NCI-H1694 treated with DMSO at 0.1 percent for 48 hours (cell line): ENCODE results near the gene RNASEH2C.
"Not testable (repeated sequence)": the region's sequence is repeated elsewhere in the genome, so short reads cannot be mapped to it uniquely, and the experiment has no call there.

Experiments used
- DNase-seq: peaks from one replicate; lab custom pipeline; 2025; lab: John Stamatoyannopoulos, UW

RNASEH2C gene

DNA sequence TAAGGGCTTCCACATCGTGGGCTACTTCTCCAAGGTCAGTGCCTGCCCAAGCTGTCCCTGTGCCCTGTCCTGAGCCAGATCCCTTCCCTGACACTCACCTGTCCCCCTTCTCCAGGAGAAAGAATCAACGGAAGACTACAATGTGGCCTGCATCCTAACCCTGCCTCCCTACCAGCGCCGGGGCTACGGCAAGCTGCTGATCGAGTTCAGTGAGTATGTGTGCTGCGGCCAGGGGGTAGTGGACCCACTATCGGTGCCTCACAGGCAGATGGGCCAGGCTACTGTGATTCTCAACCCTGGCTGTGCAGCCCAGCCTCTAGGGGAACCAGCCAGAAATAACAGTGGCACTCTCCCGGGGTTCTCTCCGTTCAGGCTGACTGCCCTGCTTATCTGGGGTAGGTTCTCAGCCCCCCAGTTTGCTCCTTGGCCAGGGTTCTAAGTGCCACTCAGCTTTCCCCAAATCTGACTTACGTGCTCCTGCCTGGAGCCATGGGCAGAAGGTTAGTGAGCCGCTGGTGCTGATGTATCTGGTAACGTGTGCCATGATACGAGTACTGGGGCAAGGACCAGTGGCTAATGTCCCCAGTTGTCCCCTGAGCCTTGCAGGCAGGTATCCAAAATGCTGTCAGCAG, 3.7 kb downstream of the RNASEH2C start:
- DNase-seq: no peak

DNA sequence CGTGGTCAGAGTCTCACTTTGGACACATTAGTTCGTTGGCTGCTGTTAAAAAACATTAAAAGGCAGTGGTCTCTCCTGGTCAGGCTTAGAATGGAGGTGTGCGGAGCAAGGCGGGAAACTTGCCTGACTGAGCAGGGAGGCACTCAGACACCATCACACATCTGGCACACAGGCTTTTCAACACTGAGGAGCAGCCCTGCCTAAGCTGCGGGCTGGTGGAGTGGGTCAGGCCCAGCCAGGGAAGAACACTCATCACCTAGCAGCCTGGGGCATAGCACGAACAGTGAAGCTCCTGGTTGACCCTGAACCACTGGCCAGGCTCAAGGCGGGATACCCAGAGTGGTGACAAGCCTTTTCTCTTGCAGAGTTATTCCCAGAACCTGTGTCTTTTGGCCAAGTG, 4.3 kb downstream of the RNASEH2C start:
- no peak for DNase-seq

DNA sequence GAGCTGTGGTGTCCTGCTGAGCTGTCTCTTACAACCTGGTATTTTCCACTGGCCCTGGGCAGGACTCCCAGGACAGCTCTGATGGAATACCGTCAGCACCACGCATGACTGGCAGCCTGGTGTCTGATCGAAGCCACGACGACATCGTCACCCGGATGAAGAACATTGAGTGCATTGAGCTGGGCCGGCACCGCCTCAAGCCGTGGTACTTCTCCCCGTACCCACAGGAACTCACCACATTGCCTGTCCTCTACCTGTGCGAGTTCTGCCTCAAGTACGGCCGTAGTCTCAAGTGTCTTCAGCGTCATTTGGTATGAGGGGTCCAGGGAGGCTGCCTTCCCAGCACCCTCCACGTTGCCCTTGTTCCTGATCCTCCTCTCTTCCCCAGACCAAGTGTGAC, 6.2 kb downstream of the RNASEH2C start:
- DNase-seq: no peak

DNA sequence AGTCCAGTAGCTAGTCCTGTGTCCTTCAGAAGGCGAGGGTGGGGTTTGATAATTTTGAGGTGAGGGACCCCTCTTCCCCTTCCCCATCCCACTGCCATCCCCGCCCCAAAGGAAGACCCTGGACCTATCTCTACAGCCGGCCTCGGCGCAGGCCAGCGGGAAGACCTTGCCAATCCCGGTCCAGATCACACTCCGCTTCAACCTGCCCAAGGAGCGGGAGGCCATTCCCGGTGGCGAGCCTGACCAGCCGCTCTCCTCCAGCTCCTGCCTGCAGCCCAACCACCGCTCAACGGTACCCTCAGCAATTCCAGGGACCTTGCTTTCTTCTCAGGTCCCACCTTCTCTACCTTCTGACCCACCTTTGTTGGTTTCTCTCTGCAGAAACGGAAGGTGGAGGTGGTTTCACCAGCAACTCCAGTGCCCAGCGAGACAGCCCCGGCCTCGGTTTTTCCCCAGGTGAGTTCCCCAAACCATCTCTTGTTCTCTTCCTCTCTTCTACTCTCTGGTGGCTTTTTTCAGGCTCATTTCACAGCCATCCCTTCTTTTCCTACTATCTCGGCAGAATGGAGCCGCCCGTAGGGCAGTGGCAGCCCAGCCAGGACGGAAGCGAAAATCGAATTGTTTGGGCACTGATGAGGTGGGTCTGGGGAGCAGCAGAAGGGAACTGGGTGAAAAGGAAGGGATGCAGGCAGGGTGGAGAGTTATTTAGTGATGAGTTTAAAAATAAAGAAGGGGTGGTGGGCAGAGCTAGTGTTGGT, 7.2 kb downstream of the RNASEH2C start:
- no peak for DNase-seq

DNA sequence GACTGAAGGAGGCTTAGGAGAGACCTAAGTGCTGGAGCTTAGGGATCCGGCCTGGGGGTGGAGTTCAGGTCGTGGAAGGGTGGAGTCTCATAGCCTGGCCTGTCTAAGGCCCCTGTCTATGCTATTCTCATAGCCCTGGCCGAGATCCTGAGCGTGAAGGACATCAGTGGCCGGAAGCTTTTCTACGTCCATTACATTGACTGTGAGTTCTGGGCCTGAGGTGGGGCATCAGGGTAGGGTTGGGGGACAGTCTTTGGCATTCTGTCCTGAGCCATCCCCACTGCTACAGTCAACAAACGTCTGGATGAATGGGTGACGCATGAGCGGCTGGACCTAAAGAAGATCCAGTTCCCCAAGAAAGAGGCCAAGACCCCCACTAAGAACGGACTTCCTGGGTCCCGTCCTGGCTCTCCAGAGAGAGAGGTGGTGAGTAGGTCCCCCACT, 7.9 kb downstream of the RNASEH2C start:
- no peak for DNase-seq

DNA sequence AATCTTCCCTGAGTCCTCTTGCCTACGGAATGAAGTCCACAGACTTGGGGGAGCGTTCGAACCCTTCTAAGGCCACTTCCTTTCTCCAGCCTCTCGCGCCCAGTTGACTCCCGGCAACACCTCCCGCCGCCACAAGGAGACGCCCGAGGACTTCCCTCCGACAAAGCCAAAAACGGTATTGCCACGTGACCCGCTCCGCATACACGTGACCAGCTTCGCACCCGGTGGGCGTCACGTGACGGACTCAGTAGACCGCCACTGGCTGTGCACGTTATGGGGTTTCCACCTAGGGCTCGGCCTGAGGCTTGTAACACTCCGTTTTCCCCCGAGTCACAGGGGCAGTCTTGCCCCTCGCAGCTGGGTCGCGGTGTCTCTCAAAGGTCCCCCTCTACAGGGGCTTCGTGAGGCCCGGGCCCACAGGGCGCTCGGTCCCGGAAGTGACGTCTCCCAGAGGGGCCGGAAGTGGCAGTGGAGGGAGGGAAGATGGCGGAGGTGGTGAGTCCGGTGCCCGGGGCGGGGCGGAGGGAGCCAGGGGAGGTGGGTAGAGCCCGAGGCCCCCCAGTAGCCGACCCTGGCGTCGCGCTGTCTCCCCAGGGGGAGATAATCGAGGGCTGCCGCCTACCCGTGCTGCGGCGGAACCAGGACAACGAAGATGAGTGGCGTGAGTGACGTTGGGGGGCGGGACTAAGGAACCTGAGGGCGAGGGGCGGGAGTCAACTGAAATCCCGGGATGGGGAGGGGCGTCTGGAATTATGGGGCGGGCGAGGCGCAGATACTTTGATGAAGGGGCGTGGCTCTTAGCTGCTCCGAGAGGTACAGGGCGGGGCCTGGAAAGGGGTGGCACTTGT, 8.6 kb downstream of the RNASEH2C start, which contains the start of gene KAT5:
Gene KAT5 (plus strand): TSS at position 468 of the 848 bp plus-strand sequence. CDS start 16 bp downstream, at position 484.
- peak; percentile 91 for DNase-seq

DNA sequence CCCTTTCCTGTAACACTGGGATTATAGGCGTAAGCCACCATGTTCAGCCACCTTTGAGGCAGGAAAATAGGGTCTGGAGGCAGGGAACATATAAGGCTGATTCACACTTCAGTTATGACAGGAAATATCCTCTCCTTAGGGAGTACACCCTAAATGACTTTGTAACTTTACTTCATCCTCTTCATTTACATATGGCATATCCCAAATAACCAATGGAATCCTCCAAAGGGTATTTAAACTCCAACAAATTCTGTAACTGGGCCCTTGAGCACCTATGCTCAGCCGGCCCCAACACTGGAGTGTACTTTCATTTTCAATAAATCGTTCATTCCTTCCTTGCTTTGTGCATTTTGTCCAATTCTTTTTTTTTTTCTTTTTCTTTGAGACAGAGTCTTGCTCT, 10.2 kb downstream of the RNASEH2C start:
- DNase-seq: no peak

DNA sequence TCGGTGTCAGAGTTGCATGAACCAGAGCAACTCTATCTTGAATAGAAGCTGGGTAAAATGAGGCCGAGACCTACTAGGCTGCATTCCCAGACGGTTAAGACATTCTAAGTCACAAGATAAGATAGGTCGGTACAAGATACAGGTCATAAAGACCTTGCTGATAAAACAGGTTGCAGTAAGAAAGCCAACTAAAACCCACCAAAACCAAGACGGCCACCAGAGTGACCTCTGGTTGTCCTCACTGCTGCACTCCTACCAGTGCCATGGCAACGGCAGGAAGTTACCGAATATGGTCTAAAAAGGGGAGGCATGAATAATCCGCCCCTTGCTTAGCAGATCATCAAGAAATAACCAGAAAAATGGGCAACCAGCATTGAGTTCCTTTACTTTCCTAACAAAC, 10.9 kb downstream of the RNASEH2C start:
- DNase-seq: no peak

DNA sequence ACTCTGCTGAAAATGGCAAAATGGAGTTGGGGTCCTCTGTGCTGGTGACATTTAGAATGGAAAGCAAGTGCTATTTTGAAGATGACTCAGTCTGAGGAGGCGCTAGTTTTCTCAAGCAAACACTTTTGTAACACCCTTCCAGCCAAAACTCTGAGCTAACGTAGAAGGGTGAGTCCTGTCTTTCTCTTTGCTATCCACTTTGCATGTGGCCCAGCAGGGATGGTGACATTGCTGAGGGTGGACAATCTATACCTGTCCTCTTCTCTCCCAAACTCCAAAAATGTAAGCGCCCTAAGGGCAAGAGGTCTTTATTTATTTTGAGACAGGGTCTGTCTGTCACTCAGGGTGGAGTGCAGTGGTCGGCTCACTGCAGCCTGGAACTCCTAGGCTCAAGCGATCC, 12.1 kb downstream of the RNASEH2C start:
- DNase-seq: no peak

DNA sequence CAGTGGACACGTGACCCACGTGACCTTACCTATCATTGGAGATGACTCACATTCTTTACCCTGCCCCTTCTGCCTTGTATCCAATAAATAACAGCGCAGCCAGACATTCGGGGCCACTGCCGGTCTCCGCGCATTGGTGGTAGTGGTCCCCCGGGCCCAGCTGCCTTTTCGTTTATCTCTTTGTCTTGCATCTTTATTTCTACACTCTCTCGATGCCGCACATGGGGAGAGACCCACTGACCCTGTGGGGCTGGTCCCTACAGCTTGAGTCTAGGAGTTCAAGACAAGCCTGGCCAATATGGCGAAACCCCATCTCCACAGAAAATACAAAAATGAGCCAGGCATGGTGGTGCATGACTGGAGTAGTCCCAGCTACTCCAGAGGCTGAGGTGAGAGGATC, 13.6 kb downstream of the RNASEH2C start:
- not testable (repeated sequence) for DNase-seq

DNA sequence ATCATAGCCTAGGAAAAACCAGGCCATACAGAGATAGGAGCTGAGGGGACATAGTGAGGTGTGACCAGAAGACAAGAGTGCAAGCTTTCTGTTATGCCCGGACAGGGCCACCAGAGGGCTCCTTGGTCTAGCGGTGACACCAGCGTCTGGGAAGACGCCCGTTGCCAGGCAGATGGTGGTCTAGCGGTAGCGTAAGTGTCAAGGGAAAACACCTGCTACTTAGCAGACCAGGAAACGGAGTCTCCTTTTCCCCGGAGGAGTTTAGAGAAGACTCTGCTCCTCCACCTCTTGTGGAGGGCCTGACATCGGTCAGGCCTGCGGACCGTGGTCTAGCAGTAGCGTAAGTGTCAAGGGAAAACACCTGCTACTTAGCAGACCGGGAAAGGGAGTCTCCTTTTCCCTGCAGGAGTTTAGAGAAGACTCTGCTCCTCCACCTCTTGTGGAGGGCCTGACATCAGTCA, 14.3 kb downstream of the RNASEH2C start:
- DNase-seq: peak; percentile 26

DNA sequence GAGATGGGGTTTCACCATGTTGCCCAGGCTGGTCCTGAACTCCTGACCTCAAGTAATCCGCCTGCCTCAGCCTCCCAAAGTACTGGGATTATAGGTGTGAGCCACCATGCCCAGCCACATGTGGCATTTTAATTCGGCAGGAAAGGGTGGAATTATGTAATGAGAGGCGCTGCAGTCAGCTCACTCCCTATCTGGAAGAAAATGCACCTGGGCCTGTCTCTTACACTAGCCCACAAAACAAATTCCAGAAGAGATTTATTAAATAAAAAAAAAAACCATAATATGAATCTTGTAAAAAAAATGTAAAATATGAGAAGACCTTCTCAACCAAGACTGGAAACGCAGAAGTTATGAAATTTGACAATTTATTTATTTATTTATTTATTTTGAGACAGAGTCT, 16.8 kb downstream of the RNASEH2C start:
- no peak for DNase-seq

DNA sequence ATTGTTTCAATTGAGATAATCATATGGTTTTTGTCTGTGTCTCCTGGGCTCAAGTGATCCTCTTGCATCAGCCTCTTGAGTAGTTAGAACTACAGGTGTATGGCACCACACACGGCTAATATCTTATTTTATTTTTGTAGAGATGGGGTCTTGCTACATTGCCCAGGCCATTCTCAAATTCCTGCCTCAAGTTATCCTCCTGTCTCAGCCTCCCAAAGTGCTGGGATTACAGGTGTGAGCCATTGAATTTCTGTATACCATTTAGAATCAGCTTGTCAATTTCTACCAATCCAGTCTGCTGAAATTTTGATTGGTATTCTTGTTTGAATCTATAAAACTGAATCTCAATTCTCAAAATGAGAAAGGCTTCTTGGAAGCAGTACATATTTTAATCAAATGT, 18.9 kb downstream of the RNASEH2C start:
- DNase-seq: no peak

DNA sequence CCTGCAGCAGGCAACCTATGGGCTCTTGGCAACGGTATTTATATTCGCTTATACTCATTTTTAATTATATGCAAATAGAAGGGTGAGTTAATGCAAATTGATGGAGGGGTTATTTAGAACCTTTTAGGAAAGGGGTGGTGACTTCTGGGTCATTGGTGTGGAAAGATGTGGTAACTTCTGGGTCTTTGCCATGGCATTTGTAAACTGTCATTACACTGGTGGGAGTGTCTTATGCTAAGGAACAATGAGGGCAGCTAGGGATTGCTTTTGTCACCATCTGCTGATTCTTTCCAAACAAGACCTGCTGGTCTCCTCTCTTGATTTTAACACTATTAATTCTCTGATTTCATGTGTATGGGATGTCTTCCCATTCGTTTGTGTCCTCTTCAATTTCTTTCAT, 20.2 kb downstream of the RNASEH2C start:
- DNase-seq: peak; percentile 83

DNA sequence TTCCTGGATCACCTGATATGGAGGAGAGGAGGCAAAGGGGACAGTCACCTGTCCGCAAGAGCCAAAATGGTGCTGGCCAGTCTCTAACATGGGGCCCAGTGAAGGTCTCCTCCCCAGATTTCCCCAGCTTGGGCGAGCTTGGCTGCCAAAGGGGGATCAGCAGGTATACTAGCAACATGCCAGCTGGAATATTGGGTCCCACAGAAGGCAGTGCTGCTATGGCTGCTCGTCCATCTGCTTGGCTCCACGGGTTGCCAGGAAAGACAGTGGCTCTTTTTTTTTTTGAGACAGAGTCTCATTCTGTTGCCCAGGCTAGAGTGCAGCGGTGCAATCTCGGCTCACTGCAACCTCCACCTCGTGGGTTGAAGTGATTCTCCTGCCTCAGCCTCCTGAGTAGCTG, 21.3 kb downstream of the RNASEH2C start:
- DNase-seq: peak; percentile 83

DNA sequence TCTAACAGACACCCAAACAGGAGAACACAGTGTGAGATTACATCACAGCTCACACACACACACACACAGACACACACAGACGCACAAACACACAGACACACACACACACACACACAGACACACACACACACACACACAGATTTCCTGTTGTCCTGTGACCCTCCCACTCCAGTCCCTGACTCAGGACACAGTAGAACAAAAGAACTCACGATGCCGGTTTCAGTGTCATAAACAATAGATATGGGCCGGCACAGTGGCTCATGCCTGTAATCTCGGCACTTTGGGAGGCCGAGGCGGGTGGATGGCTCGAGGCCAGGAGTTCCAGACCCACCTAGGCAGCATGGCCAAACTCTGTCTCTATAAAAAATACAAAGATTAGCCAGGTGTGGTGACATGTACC, 22.4 kb downstream of the RNASEH2C start:
- no peak for DNase-seq

DNA sequence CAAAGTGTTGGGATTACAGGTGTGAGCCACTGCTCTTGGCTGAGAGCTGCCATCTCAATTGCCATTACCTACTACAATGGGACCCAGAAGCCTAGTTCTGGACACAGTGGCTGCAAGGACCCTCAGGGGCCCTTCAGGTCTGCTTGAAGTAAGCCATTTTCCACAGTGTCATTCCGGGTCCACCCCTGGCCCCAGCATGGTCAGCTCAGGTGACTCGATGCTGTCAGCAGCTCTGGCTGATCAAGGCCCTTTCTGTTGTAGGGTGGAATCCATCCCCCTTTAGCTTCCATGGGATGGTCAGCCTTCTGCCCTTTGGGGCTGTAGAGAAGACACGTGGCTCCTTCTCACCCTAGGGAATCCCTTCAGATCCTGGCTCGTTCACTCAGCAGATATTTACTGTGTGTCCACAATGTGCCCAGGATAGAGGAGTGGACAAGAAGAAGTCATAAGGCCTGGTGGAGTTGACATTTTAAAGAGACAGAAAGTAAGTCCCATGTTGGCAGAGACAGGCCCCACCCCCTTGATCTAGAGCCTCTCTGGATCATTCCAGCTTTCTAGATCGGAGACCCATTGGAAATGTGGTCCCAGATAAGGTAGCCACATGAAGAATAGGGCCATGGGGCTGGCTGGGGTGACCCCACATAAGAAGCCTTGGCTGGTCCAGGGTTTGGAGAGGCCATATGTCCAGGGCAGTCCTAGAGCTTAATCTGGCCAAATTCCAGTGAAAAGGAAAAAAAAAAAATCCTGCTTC, 23.6 kb downstream of the RNASEH2C start:
- DNase-seq: no peak

DNA sequence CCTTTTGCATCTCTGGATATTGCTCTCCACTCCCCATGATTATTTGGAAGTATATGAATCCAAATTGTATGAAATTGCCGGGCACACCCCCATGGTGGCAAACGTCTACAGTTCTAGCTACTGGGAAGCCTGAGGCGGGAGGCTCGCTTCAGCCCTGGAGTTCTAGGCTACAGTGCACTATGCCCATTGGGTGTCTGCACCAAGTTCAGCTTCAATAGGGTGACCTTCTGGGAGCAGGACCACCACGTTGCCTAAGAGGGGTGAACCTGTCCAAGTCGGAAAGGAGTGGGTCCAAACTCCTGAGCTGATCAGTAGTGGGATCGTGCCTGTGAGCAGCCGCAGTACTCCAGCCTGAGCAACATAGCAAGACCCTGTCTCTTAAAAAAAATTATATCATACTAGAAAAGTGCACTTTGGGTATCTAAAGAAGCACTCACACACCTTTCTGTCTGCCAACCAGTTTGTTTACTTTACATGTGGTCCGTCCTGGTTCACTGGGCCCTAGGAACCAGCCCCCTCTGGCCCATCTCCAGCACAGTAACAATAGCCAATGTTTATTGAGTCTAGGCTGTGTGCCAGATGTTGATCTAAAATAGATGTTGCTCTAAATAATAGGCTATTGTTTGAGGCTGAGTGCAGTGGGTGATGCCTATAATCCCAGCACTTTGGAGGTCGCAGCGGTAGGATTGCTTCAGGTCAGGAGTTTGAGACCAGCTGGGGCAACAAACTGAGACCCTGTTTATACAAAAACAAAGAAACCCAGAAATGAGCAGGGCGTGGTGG, 24.9 kb downstream of the RNASEH2C start:
- peak; percentile 5 for DNase-seq

DNA sequence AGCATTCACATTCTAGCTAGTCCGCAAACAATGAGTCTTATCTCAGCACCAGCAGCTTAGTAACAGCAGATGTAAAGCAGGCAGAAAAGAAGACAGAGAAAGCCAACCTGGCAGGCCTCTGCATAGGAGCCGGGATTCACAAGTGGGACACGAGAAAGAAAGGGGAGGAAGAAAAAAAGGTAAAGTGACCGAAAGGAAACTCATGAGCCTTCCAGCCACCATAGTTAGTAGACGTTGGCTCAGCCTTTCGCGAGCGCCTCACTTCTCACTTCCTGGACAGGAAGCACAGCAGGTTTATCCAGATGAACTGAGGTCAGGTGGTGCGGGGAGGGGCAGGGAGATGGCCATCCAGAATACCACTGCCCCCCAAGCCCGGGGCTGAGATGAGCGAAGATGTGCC, 28.2 kb downstream of the RNASEH2C start:
- DNase-seq: no peak

DNA sequence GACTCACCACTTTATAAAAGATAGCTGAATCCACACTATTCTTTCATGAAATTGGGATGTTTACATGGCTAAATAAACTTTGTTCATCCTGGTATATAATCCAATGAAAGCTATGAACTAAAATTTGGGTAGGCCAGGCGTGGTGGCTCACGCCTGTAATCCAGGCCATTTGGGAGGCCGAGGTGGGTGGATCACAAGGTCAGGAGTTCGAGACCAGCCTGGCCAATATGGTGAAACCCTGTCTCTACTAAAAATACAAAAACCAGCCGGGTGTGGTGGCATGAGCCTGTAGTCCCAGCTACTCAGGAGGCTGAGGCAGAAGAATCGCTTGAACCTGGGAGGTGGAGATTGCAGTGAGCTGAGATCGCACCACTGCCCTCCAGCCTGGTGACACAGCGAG, 28.8 kb downstream of the RNASEH2C start:
- DNase-seq: not testable (repeated sequence)

DNA sequence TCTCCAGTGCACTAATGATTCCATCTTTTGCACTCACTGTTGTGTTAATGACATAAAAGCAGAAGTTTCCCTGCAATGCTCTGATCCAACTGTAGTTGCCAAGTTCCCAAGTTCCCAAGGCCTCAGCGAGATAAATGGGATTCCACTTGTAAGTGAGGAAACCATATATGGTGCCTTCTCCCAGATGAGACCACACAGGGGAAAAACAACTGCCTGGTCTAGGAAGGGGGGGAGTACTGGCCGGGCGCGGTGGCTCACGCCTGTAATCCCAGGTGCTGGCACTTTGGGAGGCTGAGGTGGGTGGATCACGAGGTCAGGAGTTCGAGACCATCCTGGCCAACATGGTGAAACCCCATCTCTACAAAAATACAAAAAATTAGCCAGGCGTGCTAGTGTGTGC, 34.6 kb downstream of the RNASEH2C start:
- DNase-seq: no peak
